Right hindlimb (tissue), 1 donor: Measurements from ENCODE around the gene UBR1.
"Not testable (repeated sequence)": the region's sequence is repeated elsewhere in the genome, so short reads cannot be mapped to it uniquely, and the experiment has no call there.

ENCODE experiments used
- DNase-seq: peaks from one replicate; pipeline ENCODE4 v3.0.0-alpha.2; 2018

Gene UBR1

GRCh38 chr15:43048935-43049334 is 56.9 kb downstream of the UBR1 start:
- DNase-seq: no peak

GRCh38 chr15:43046484-43046883 is 59.4 kb downstream of the UBR1 start:
- DNase-seq: no peak

- DNase-seq: no peak
Observed at GRCh38 chr15:43042885-43043284, 63.0 kb downstream of the UBR1 start.

- not testable (repeated sequence) for DNase-seq
Observed at GRCh38 chr15:43041085-43041484, 64.8 kb downstream of the UBR1 start.

GRCh38 chr15:43035240-43035639 is 70.6 kb downstream of the UBR1 start:
- DNase-seq: not testable (repeated sequence)

GRCh38 chr15:43029476-43029875 is 76.4 kb downstream of the UBR1 start:
- no peak for DNase-seq

GRCh38 chr15:43025150-43025549 is 80.7 kb downstream of the UBR1 start:
- no peak for DNase-seq

- not testable (repeated sequence) for DNase-seq
Observed at GRCh38 chr15:43014671-43015070, 91.2 kb downstream of the UBR1 start.

GRCh38 chr15:43009206-43009605 is 96.6 kb downstream of the UBR1 start:
- no peak for DNase-seq

- no peak for DNase-seq
Observed at GRCh38 chr15:43008150-43008549, 97.7 kb downstream of the UBR1 start.

- DNase-seq: no peak
Observed at GRCh38 chr15:43007551-43007950, 98.3 kb downstream of the UBR1 start.

GRCh38 chr15:43006991-43007390 is 98.8 kb downstream of the UBR1 start:
- no peak for DNase-seq

- DNase-seq: not testable (repeated sequence)
Observed at GRCh38 chr15:43004886-43005595, 100.8 kb downstream of the UBR1 start.

- no peak for DNase-seq
Observed at GRCh38 chr15:42999201-42999779, 106.5 kb downstream of the UBR1 start.

GRCh38 chr15:42996871-42997270 is 109.0 kb downstream of the UBR1 start:
- no peak for DNase-seq

- DNase-seq: no peak
Observed at GRCh38 chr15:42994546-42994945, 111.3 kb downstream of the UBR1 start.

GRCh38 chr15:42992626-42993025 is 113.2 kb downstream of the UBR1 start:
- no peak for DNase-seq

- no peak for DNase-seq
Observed at GRCh38 chr15:42986693-42987342, 119.0 kb downstream of the UBR1 start.

GRCh38 chr15:42984493-42985034 is 121.3 kb downstream of the UBR1 start:
- no peak for DNase-seq

GRCh38 chr15:42979113-42979512 is 126.7 kb downstream of the UBR1 start:
- DNase-seq: not testable (repeated sequence)

- no peak for DNase-seq
Observed at GRCh38 chr15:42974202-42974862, 131.5 kb downstream of the UBR1 start.

- no peak for DNase-seq
Observed at GRCh38 chr15:42973114-42973513, 132.7 kb downstream of the UBR1 start.

GRCh38 chr15:42971830-42972229 is 134.0 kb downstream of the UBR1 start:
- no peak for DNase-seq
